SH-SY5Y (cell line): ENCODE results near the gene CSMD2.

Source experiments
- GATA2 ChIP-seq: IDR thresholded peaks from 2 replicates; pipeline ENCODE4 v1.6.1; 2011; ENCODE audit warnings: mild to moderate bottlenecking, low read depth, low read length
- GATA3 ChIP-seq: IDR thresholded peaks from 2 replicates; pipeline ENCODE4 v1.6.1; 2011; ENCODE audit warnings: low read depth, mild to moderate bottlenecking, low read length, moderate library complexity

DNA sequence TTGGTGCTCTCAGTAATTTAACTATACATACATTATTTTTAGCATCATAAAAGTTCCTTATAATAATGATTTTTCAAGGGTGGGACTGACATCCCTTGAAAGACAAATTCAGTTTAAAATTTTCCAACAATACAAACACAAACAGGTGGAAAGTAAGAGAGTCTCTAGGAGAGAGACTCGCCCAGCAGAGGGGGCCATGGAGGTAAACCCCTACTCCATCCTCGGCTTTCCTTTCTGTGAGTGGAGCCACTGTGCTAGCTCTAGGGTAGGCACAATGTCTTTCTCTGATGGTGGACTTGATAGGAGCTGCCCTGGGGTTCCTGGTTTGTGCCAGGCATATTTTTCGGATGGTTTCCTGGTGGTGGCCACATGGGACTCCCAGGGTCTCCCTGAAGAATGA lies 8.3 kb downstream of the CSMD2 start:
- TF ChIP-seq GATA3 (no peak), GATA2 (no peak)
